ENCODE measurements around the gene PTPRT. TPM values are rescaled to one million over a fixed set of nuclear protein-coding genes. Genes with fewer than 3 reads are reported as not detected.

The PTPRT gene
- total RNA-seq, 1 experiment from 2014 or later = 0.13 TPM

- Histone ChIP-seq H3K23ac (ENCODE audit: insufficient read length, low read depth, low read length) (no peak overlapping the region), H3K79me2 (ENCODE audit: insufficient read depth, low read length) (no peaks in the 10 kb centered on the region), H3K14ac (ENCODE audit: insufficient read depth, low read length) (no peak overlapping the region), H3K4me2 (ENCODE audit: insufficient read depth, insufficient read length, low read length) (no peak overlapping the region), H2AFZ (ENCODE audit: low read length) (no peak overlapping the region), H3K18ac (ENCODE audit: insufficient read length, low read depth, low read length) (no peak overlapping the region), H3K27ac (ENCODE audit: insufficient read length, low read depth, low read length) (no peak overlapping the region), H3K4ac (ENCODE audit: low read depth, low read length) (no peak overlapping the region), H4K91ac (ENCODE audit: insufficient read length, low read depth, low read length) (no peak overlapping the region), H2AK5ac (ENCODE audit: insufficient read length, low read length) (no peak overlapping the region), H2BK20ac (ENCODE audit: low read depth, low read length, poor library complexity, severe bottlenecking) (no peak overlapping the region), H3K4me1 (ENCODE audit: insufficient read depth, low read length) (no peaks in the 10 kb centered on the region), H3K9me3 (ENCODE audit: control insufficient read depth, low read depth, low read length) (no peaks in the 10 kb centered on the region), H3T11ph (ENCODE audit: low read length) (no peak overlapping the region), H2BK5ac (ENCODE audit: insufficient read length, low read length) (no peak overlapping the region), H4K20me1 (ENCODE audit: control insufficient read depth, insufficient read depth, insufficient read length) (no peaks in the 10 kb centered on the region), H4K8ac (replicated peaks; ENCODE audit: insufficient read length, low read depth, low read length) (no peak overlapping the region), H3K9ac (ENCODE audit: extremely low read depth, insufficient read length, low read length) (no peak overlapping the region), H3K79me1 (ENCODE audit: insufficient read depth, low read depth, low read length, poor library complexity, severe bottlenecking) (no peaks in the 10 kb centered on the region), H4K5ac (ENCODE audit: insufficient read length, low read depth, low read length) (no peak overlapping the region), H2BK120ac (ENCODE audit: low read depth, low read length, poor library complexity, severe bottlenecking) (no peak overlapping the region), H3K56ac (ENCODE audit: insufficient read length, low read depth, low read length) (no peak overlapping the region), H3K23me2 (ENCODE audit: insufficient read length, low read depth, low read length, poor library complexity, severe bottlenecking) (no peaks in the 10 kb centered on the region), H3K27me3 (ENCODE audit: insufficient read depth, low read length) (no peaks in the 10 kb centered on the region; the same call in 1 of the 2 replicates), H2BK15ac (ENCODE audit: low read depth, low read length) (no peak overlapping the region), H2BK12ac (ENCODE audit: insufficient read length, low read depth, low read length) (no peak overlapping the region)
- Mint-ChIP-seq H3K27ac (no peak overlapping the region), H3K27me3 (ENCODE audit: low read depth) (peaks cover 6% of the 10 kb centered on the region), H3K4me1 (no peaks in the 10 kb centered on the region), H3K36me3 (ENCODE audit: insufficient read depth in 1 of 3, low read depth in 3 of 3) (no peaks in the 10 kb centered on the region; a peak in 1 of 7 replicates), H3K4me3 (no peak overlapping the region), H3K9me3 (no peaks in the 10 kb centered on the region; a peak in 2 of 5 replicates)
- no CpG with 5 or more reads among the region's 3 CpGs for WGBS (ENCODE audit: extremely low coverage, insufficient read length, low lambda C conversion rate)
- no peak for DNase-seq
- no peak for TF ChIP-seq CTCF (conservative IDR thresholded peaks at IDR 0.05)
Observed at GRCh38 chr20:42887281-42887680, 302.4 kb downstream of the PTPRT start.
